HK-2 (cell line): Measurements from ENCODE around the gene VPS26C.
"Not testable (repeated sequence)": the region's sequence is repeated elsewhere in the genome, so short reads cannot be mapped to it uniquely, and the experiment has no call there.

Experiments used
- DNase-seq: peaks from one replicate; pipeline ENCODE4 v3.0.0-alpha.2; 2018; ENCODE audit not compliant: unreplicated experiment

The VPS26C gene

DNA sequence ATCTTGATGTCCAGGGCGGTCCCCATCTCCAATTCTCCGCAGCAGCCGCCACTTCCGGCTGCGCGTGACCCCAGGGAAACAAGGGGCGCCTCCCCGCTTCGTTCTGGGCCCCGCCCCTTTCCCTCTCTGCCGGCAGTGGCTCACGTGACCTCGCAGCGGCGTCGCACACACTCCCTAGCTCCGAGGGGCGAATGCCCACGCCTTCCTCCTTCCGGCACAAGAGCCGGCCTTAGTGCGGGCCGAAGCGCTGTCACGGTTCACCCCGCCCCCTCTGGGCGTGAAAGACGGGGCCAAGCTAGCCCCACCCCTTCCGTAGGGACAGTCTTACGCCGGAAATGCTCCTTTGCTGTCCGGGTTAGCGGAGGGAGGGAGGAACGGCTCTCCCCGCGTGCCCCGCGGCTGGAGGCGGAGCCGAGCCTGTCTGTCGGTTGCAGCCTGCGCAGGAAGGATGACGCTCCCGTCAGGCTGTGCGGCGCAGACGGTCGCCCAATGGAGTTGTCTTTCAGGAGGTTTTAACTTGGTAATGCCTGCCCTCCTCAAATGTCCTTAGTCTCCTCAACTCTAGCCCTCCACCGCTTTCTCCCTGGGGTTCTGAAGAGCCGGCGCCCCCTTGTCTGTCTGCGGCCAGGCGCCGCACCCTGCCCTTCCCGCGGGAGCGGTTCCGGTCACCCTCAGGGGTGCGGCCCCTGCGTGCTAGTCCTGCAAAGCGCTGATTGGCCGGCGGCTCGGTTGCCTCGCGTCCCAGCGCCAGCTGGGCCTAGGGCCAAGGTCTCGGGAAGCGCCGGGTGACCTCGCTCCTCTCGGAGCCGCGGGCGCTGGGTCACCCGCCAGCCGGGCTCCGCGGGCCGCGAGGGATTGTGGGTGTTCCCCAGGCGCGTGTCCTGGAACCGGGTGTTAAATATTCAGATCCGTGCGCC, at the start of gene VPS26C:
TSS of gene VPS26C (minus strand) at position 66 of the 917 bp plus-strand sequence. CDS start at position 26, 40 bp downstream.
- DNase-seq = peak; percentile 94

DNA sequence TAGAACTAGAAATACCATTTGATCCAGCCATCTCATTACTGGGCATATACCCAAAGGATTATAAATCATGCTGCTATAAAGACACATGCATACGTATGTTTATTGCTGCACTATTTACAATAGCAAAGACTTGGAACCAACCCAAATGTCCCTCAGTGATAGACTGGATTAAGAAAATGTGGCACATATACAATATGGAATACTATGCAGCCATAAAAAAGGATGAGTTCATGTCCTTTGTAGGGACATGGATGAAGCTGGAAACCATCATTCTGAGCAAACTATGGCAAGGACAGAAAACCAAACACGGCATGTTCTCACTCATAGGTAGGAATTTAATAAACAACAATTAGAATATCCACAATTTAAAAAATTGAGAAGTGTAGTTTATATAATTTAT, 48.9 kb upstream of the VPS26C start:
- not testable (repeated sequence) for DNase-seq

DNA sequence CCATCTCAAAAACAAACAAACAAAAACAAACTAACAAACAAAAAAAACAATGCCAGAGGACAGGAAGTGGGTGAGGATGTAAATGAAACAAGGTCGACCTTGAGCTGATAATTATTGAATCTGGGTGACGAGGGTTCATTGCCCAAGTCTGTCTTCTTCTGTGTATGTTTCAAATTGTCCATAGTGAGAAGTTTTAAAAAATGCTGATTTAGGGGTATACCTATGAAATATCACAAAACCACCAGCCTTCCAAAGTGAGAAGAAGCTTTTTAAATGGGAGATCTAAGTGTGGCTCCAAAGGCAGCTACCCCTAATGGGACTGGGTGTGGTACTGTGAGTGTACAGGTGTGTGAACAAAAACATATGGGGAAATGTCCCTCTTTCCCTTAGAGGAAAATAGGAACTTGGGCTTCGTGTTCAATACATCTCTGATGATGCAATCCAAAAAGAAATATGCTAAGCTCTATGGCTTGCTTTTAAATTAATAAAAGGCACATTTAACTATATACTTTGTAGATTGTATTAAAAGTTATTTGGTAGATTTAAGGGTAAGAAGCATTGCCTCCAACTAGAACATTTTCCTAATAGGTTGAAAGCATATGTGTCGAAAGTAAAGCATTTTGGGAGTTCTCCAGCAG, 33.1 kb upstream of the VPS26C start:
- no peak for DNase-seq

DNA sequence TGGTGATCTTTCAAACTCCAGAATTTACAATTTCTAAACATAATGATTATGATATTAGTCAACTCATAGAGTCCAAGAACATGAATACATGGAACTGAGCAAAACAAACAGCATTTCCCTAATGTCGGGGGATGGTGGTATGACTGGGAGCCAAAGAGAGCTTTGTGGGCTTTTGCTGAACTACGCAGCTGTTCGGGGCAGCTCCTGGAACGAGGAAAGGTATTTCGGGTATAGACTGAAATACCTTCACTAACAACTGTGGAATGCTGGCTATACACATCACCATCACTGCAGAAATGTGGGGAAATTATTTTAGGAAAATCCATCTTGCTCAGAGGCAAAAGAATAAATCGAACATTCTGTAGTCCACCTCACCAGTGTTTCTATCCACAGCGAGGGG, 30.2 kb upstream of the VPS26C start:
- DNase-seq = no peak

DNA sequence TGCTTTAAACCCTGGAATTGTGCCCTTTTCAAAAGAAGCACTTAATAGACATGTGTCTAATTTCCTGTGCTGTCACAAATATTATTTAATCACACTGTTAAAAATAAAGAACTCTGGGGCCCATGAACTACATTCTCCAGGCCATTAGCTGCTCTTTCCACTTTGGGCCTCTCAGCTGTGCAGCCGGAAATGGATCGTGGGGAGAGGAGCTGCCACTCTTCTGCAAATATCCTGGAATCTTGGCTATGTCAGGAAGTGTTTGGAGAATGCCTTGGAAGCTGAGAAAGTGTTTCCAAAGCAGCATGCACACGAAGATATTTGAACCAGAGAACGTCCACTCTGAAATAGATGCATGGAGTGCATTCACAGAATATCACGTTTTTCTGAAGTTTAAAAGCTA, 27.5 kb upstream of the VPS26C start:
- no peak for DNase-seq

DNA sequence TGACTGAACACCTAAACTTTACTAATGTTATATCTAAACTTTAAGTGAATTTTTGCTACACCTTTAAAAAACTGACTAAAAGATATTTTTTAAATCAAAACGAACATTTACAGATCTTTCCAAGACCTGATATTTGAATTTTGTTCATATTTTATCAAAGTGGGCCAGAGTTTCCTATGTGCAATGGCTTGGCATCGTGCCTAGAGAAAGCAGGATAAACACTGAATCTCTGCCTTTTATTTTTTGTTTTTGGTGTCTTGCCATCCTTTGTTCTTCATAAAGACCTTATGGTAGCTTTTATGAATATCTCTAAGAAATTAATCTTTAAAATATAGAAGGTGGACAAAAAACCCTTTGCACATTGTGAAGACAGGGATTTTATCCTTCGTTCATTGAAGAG, 25.8 kb upstream of the VPS26C start:
- DNase-seq = no peak

DNA sequence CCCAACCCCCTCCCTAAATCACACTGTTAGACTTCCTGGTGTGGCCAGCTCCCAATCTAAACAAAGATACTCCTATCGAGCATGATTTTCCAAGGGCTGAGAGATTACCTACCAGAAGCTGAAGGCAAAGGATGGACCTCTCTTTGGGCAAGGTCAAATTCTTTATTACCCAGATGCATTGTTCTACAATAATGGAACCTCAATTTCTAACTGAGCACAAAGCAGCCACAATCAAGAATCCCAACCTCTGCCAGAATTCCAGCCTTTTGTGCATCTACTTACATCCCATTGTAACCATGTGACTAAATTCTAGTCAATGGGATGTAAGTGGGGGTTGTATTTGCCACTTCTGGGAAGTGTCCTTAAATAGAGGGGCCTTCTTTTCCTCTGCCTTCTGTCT, 24.9 kb upstream of the VPS26C start:
- no peak for DNase-seq

DNA sequence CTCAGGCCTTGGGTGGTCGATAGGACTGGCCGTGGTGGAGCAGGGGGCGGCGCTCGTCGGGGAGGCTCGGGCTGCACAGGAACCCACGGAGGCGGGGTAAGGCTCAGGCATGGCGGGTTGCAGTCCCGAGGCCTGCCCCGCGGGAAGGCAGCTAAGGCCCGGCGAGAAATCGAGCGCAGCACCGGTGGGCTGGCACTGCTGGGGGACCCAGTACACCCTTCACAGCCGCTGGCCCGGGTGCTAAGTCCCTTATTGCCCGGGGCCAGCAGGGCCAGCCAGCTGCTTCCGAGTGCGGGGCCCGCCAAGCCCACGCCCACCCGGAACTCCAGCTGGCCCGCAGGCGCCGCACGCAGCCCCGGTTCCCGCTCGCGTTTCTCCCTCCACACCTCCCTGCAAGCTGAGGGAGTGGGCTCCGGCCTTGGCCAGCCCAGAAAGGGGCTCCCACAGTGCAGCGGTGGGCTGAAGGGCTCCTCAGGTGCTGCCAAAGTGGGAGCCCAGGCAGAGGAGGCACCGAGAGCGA, 16.1 kb upstream of the VPS26C start:
- not testable (repeated sequence) for DNase-seq

DNA sequence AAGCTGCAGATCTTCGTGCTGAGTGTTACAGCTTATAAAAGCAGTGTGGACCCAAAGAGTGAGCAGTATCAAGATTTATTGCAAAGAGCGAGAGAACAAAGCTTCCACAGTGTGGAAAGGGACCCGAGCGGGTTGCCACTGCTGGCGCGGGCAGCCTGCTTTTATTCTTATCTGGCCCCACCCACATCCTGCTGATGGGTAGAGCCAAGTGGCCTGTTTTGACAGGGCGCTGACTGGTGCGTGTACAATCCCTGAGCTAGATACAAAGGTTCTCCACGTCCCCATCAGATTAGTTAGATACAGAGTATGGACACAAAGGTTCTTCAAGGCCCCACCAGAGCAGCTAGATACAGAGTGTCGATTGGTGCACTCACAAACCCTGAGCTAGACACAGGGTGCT, 15.5 kb upstream of the VPS26C start:
- not testable (repeated sequence) for DNase-seq

DNA sequence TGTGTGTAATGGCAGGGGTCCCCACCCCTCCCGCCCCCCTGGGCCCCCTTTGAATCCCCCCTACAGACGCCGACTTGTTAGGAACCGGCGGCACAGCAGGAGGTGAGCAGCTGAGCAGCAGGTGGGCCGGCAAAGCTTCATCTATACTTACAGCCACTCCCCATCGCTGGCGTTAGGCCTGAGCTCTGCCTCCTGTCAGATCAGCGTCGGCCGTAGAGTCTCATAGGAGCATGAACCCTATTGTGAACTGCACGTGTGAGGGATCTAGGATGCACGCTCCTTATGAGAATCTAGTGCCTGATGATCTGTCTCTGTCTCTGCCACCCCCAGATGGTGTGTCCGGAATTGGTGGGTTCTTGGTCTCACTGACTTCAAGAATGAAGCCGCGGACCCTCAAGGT, 14.9 kb upstream of the VPS26C start:
- no peak for DNase-seq

DNA sequence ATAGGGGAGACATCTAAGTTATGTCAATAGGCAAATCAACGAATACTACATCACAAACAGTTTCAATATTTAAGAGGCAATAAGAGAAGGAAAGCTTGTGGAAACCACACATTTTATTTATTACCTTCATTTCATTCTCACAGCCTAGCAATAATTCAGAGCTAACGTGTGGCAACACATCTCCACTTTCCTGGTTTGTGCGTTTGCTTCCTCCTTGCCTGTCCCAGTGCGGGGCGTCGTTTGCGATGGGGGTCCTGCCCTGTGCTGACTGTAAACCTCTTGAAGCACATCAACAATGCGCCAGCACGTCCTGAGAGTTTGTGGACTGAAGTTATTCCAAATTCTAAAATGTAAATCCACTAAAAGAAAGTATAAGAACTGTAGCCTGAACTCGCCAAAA, 14.4 kb upstream of the VPS26C start:
- no peak for DNase-seq

DNA sequence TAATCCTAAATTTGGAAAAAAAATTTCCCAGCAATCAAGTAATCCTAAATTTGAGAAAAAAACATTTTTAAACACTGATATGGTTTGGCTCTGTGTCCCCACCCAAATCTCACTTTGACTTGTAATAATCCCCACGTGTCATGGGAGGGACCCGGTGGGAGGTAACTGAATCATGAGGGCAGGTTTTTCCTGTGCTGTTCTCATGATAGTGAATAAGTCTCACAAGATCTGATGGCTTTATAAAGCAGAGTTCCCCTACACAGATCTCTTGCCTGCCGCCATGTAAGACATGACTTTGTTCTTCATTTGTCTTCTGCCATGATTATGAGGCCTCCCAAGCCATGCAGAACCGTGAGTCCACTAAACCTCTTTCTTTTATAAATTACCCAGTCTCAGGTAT, 12.1 kb upstream of the VPS26C start:
- DNase-seq = not testable (repeated sequence)

DNA sequence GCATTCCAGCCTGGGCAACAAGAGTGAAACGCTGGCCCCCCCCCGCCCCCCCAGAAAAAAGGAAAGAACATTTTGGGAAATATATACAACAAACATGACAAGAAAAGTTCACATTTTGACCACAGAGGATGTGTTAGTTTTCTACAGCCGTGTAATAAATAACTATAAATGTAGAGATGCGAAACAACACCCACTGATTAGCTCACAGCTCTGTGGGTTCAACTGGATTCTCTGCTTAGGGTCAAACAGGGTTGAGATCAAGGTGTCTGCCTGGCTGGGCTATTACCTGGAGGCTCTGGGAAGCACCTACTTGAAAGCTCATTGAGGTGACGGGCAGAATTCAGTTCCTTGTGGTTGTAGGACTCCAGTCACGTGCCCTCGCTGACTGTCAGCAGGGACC, 11.1 kb upstream of the VPS26C start:
- DNase-seq = no peak

DNA sequence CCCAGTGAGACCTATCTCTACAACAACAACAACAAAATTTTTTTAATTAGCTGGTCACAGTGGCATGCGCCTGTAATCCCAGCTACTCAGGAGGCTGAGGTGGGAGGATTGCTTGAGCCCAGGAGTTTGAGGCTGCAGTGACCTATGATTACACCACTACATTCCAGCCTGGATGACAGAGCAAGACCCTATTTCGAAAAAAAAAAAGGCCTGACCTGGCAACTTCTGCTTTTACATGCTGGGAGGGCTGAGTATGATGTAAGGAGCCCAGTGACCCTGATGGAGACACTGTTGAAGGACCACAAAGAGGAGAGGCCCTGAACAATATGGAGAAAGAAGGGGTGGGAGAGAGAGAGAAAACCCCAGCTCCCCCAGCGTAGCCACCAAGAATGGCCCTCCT, 9.2 kb upstream of the VPS26C start:
- no peak for DNase-seq

DNA sequence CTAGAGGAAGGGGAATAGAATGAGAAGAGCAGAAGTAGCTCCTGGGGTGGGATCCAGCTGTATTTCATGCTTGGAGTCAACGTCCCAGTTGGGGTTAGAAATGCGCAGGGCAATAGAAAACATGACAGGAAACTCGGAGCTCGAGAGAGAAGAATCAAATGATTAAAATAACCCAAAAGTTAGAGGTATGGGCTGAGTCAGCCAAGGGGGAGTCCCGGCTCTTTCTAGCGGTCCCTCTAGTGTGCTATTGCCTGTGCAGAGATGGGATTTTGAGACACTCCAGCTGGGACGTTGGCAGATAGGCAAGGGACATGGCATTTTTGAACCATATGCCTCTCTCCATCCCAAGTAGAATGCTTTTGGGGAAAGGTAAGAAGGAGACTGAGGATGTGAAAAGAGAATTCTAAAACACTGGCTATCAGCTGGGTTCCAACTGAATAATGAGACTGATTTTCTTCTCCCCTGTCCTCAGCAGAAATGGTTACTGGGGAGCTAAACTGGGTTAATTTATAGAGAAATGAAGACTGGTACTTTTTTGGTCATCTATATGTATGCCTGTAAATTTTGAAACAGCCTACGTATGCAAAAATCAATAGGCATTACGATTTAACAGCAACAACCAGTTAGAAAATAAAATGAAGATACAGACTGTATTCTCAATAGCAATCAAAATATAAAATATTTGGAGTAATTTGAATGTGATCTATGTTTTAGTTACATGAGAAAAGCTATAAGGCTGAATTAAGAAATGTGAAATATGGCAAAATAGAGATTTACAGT, 7.0 kb upstream of the VPS26C start:
- DNase-seq = no peak

DNA sequence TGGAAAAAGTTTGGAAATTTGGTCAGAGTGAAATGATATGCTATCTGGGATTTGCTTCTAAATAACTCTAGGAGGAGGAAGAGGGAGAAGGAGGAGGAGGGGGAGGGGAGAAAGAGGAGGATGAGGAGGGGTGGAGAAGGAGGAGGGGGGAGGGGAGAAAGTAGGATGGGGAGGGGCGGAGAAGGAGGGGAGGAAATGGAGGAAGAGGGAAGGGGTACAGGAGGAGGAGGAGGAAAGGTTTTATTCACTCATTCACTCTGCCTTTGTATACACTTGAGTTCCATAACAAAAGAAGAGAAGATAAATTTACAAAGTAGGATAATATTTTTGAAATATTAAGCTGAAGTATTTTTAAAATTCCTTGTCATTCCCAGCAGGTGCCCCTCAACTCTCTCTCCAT, 6.3 kb upstream of the VPS26C start:
- no peak for DNase-seq

DNA sequence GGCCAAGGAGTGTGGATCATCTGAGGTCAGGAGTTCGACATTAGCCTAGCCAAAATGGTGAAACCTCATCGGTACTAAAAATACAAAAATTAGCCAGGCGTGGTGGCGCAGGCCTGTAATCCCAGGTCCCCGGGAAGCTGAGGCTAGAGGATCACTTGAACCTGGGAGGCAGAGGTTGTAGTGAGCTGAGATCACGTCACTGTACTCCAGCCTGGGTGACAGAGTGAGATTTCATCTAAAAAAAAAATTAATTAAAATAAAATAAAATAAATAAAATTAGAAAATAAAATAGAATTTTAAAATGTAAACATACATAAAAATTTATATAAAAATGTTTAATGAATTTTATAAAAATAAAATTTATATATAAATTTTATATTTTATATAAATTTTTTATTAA, 5.8 kb upstream of the VPS26C start:
- no peak for DNase-seq

DNA sequence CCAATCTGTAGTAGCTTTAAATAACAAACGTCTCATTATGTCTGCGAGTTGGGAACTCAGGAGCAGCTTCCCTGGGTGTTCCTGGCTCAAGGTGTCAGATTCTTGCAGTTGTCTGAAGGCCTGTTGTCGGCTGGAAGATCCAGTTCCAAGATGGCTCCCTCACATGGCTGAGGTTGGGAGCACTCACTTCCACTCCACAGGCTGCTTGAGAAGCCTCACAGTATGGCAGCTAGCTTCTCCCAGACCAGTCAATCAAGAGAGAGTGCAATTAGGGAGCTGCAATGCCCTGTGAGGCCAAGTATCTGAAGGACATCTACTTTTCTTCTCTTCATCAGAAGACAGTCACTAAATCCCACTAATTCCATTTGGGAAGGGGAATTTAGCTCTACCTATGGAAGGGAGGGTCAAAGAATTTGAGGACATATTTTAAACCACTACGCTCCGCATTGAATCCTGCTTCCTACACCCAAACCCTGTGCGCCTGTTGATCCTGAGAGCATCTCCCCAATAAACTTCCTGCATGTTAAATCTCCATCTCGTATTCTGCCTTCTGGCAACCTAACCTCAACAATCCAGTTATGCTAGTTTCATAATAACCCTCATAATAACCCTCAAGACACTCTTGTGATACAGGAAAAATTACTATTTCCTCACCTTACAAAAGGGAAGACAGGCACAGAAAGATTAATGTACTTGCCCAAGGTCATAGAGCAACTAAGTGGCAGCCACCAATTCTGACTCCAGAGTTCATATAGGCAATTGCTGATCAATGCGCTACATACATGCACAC, 3.6 kb upstream of the VPS26C start:
- no peak for DNase-seq

DNA sequence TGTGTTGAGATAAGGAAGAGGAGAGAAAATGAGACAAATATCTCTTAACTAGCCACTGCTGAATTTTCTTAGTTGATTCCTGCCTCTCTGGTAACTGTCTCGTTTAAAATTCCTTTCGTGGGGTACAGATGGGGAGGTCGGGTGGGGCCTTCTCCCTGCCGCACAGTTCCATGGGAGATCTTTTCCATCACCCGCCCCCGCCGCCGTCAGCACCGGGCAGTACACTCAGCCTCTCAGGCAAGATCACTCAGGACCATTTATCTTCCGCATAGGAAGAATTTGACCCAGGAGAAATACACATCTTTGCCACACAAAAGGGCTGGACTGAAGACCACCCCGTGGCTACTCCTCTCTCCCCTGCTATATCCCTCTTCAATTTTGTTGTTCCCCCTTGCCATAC, 2.3 kb upstream of the VPS26C start:
- no peak for DNase-seq

DNA sequence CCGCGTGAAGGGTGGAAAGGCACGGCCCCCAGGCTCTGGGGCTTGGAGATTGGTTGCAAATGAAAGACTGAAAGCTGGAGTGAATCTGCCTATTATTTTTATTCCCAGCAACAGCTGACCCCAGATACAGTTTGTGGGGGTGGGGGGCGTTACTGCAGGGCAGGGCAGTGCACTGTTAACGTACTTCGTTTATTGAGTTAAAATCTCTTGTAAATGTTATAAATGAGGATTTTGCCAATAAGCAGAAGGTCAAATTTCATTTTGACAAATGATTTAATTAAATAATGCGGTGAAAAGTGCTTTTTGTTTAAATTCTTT, 1.0 kb upstream of the VPS26C start:
- no peak for DNase-seq

DNA sequence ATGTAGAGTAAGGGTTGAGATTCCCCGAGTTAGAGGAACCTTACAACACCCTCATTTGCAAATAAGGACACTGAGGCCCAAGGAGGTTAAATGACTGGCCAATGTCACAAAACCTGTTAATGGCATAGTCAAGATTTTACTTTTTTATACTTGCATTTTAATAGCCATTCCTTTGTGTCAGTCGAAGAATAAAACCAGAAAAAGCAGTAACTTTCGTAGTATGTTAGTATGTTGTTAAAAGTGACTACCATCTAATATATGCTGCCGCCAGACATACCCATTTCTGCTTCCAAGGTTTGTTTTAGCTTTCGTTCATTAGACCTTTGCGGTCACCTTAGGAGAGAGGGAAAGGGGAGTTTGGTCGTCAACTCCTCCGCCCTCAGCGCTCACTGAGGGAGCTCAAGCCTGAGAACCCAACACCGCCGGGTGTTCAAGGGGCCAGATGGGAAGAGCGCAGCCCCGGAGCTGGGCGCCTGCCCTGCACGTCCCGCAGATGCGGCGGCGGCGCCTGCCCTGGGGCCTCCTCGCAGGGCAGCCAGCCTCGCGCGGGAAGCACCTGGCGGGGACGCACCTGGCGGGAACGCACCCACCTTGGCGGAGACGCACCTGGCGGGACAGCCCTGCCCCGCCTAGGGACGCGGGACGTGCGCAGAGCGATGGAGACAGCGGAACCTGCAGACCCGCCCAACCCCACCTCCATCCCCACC, 466 bp downstream of the VPS26C start:
- DNase-seq = no peak
